Measurements from ENCODE around the gene MYH6.

The MYH6 gene

DNA sequence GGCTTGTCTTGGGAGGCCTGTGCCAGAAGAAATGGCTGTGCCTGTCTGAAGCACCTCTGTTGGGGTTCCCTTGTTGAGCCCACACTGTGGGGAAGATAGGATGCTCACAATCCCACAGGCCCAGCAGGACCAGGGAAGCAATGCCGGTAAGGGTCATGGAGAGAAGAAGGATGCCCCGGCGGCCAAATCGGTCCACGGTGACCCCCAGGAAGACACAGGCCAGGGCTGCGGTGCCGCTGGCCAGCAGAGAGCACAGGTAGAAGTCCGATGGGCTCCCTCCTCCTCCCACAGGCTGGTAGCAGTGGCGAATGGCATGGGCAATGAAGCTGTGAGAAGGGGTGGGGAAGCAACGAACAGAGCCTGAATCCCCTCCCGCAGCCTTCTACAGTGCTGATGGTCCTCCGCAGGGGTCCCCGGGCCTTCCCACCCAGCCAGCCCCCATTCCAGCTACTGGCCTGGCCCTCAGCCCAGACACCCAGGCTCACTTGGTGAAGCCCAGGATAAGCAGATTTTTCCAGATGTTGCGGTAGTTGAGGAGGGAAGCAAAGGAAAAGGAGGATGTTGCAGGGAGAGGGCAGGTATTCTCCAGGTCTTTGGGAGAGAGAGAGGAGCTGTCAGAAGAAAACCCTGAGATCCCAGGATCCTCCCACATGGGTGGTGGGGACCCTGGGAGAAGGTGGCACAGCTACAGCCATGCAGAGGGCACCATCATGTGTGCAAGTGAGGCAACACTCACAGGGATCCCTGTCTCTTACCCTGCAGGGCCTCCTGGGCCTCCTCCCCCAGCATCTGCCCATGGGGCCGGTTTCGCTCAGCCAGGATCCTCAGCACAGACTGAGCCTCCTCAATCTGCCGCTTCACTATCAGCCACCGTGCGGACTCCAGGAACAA is 60.4 kb downstream of the MYH6 start:
- H2AFZ ChIP-seq (ENCODE audit: insufficient read depth, low read length, poor library complexity) = no peak overlapping the region

DNA sequence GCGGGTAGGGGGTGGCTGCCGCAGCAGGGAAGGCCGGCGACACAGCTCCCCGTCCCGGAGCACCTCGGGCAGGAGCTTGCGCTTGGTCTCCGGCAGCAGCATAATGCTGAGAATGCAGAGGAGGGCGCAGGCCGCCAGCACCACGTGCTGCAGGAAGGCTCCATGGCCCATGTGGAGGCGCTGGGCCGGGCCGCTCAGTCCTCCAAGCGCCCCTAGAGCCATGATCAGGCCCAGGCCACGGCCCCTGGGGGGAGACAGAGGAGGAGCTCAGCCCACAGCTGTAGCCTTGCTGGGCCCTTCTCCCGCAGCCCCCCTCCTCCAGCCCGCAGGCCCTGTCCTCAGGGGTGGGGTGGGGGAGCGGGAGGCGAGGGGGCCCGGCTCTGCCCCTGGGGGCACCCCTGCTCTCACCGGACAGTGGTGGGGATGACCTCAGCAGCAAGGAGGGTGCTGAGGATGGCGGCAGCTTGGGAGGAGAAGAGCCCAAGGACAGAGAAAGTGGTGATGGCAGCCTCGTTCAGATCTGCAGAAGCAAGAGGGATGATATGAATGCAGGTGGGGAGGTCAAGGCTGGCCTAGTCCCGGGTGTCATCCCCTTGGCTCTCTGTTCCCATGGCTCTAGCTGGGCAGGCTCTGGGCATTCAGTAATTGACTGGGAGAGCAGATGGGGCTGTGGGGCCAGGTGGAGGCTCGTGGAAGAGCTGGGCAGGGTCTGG is 61.2 kb downstream of the MYH6 start:
- Histone ChIP-seq H3K14ac (ENCODE audit: low read length) (no peak overlapping the region), H3K79me2 (ENCODE audit: control insufficient read depth, insufficient read depth, low read length, poor library complexity) (no peaks in the 10 kb centered on the region), H2BK120ac (ENCODE audit: insufficient read depth, low read length, poor library complexity) (no peak overlapping the region), H3K23ac (ENCODE audit: low read length) (no peak overlapping the region), H3K36me3 (ENCODE audit: control insufficient read depth in 1 of 2, insufficient read depth in 2 of 2, low read length in 2 of 2) (peaks cover 10 to 12% of the 10 kb centered on the region in 2 experiments), H3K27ac (ENCODE audit: low read depth, low read length) (no peak overlapping the region), H3K4me2 (ENCODE audit: low read length) (no peak overlapping the region), H4K91ac (ENCODE audit: low read depth, low read length) (no peak overlapping the region), H3K9me3 (ENCODE audit: insufficient read depth, low read depth, low read length) (peaks cover 2% of the 10 kb centered on the region), H2BK5ac (ENCODE audit: low read depth, low read length, poor library complexity) (no peak overlapping the region), H3K18ac (ENCODE audit: low read length) (no peak overlapping the region), H4K8ac (ENCODE audit: low read depth, low read length) (no peak overlapping the region), H4K12ac (ENCODE audit: low read depth, low read length) (no peak overlapping the region), H3K9ac (ENCODE audit: low read length) (no peak overlapping the region), H2AK5ac (ENCODE audit: low read length) (no peak overlapping the region), H2AFZ (ENCODE audit: insufficient read depth, low read length, poor library complexity) (no peak overlapping the region), H3K27me3 (ENCODE audit: insufficient read depth, low read length) (peaks cover 2% of the 10 kb centered on the region), H3K79me1 (ENCODE audit: low read length) (no peaks in the 10 kb centered on the region), H3K4ac (ENCODE audit: low read depth, low read length) (no peak overlapping the region), H3K4me1 (ENCODE audit: control insufficient read depth in 1 of 2, insufficient read depth in 2 of 2, low read length in 2 of 2) (peaks cover 1% of the 10 kb centered on the region in 2 experiments), H2BK12ac (ENCODE audit: low read length) (no peak overlapping the region), H3K4me3 (ENCODE audit: low read depth, low read length) (no peak overlapping the region)
- DNase-seq = no peak
- WGBS (ENCODE audit: extremely low coverage, insufficient coverage, insufficient read length) = no CpG with 5 or more reads among the region's 27 CpGs

More for the DNA sequence above, 60.4 kb downstream of the MYH6 start:
- Histone ChIP-seq H2BK120ac (ENCODE audit: insufficient read depth, low read length, poor library complexity) (no peak overlapping the region), H3K79me1 (ENCODE audit: low read length) (peaks cover 5% of the 10 kb centered on the region), H3K4me2 (ENCODE audit: low read length) (no peak overlapping the region), H3K79me2 (ENCODE audit: control insufficient read depth, insufficient read depth, low read length, poor library complexity) (no peaks in the 10 kb centered on the region), H3K27ac (ENCODE audit: low read depth, low read length) (no peak overlapping the region), H4K91ac (ENCODE audit: low read depth, low read length) (no peak overlapping the region), H2BK5ac (ENCODE audit: low read depth, low read length, poor library complexity) (no peak overlapping the region), H2BK12ac (ENCODE audit: low read length) (no peak overlapping the region), H3K9me3 (ENCODE audit: insufficient read depth, low read depth, low read length) (peaks cover 2% of the 10 kb centered on the region), H3K36me3 (ENCODE audit: control insufficient read depth in 1 of 2, insufficient read depth in 2 of 2, low read length in 2 of 2) (peaks cover 10 to 12% of the 10 kb centered on the region in 2 experiments), H3K23ac (ENCODE audit: low read length) (no peak overlapping the region), H3K9ac (ENCODE audit: low read length) (no peak overlapping the region), H3K27me3 (ENCODE audit: insufficient read depth, low read length) (peaks cover 2% of the 10 kb centered on the region), H3K18ac (ENCODE audit: low read length) (no peak overlapping the region), H3K4me3 (ENCODE audit: low read depth, low read length) (no peak overlapping the region), H3K4ac (ENCODE audit: low read depth, low read length) (no peak overlapping the region), H3K4me1 (ENCODE audit: control insufficient read depth in 1 of 2, insufficient read depth in 2 of 2, low read length in 2 of 2) (peaks cover 3 to 6% of the 10 kb centered on the region in 2 experiments), H4K12ac (ENCODE audit: low read depth, low read length) (no peak overlapping the region), H4K8ac (ENCODE audit: low read depth, low read length) (no peak overlapping the region), H3K14ac (ENCODE audit: low read length) (no peak overlapping the region), H2AK5ac (ENCODE audit: low read length) (no peak overlapping the region)
- WGBS (ENCODE audit: extremely low coverage, insufficient coverage, insufficient read length) = no CpG with 5 or more reads among the region's 19 CpGs
- DNase-seq = no peak

DNA sequence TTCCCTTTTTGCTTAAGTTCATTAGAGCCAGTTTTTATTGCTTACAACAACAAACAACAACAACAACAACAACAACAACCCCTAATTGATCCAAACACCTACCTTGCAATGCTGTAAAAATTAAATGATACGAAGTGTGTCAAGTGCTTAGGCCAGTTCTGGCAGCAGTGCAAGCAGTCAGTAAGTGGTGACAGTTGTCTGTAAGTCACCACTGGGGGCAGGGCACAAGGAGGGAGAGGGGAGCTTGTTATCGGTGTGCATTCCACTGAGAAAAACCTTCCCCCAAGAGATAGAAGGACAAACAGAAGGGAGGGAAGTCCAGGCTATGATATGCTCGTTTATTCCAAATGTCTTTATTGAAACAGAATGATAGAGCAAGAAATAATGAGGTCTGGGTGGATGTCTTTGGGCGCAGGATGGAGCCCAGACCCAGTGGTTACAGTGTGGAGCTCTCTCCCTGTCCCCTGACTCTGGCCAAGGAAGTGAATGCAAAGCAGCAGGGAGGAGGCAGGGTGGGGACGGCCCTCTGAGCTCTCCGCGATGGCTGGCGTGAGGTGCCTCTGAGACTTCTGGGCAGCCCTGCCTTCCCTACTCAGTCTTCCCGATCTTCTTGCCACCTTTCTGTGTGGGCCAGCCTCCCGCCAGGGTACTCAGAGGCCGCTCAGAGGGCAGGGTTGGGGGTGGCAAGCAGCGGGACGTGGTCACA is 61.9 kb downstream of the MYH6 start:
- no peak overlapping the region for H3K4ac ChIP-seq (ENCODE audit: low read depth, low read length)
- WGBS (ENCODE audit: extremely low coverage, insufficient coverage, insufficient read length) = no CpG with 5 or more reads among the region's 13 CpGs
- no peak overlapping the region for H3K18ac ChIP-seq (ENCODE audit: low read length)
- H3K27me3 ChIP-seq (ENCODE audit: insufficient read depth, low read length) = peaks cover under 1% of the 10 kb centered on the region
- no peak overlapping the region for H2BK120ac ChIP-seq (ENCODE audit: insufficient read depth, low read length, poor library complexity)
- H2BK5ac ChIP-seq (ENCODE audit: low read depth, low read length, poor library complexity) = no peak overlapping the region
- H3K9me3 ChIP-seq (ENCODE audit: insufficient read depth, low read depth, low read length) = peaks cover 2% of the 10 kb centered on the region
- H2AK5ac ChIP-seq (ENCODE audit: low read length) = no peak overlapping the region
- H2AFZ ChIP-seq (ENCODE audit: insufficient read depth, low read length, poor library complexity) = no peak overlapping the region
- H3K9ac ChIP-seq (ENCODE audit: low read length) = no peak overlapping the region
- H4K12ac ChIP-seq (ENCODE audit: low read depth, low read length) = no peak overlapping the region
- H3K79me1 ChIP-seq (ENCODE audit: low read length) = no peaks in the 10 kb centered on the region
- no peaks in the 10 kb centered on the region for H3K79me2 ChIP-seq (ENCODE audit: control insufficient read depth, insufficient read depth, low read length, poor library complexity)
- DNase-seq = no peak
- no peak overlapping the region for H4K91ac ChIP-seq (ENCODE audit: low read depth, low read length)
- H3K4me3 ChIP-seq (ENCODE audit: low read depth, low read length) = no peak overlapping the region
- no peak overlapping the region for H2BK12ac ChIP-seq (ENCODE audit: low read length)
- no peaks in the 10 kb centered on the region for H3K4me1 ChIP-seq (ENCODE audit: control insufficient read depth in 1 of 2, insufficient read depth in 2 of 2, low read length in 2 of 2)
- peaks cover 10 to 12% of the 10 kb centered on the region in 2 experiments for H3K36me3 ChIP-seq (ENCODE audit: control insufficient read depth in 1 of 2, insufficient read depth in 2 of 2, low read length in 2 of 2)
- H3K4me2 ChIP-seq (ENCODE audit: low read length) = no peak overlapping the region
- no peak overlapping the region for H3K23ac ChIP-seq (ENCODE audit: low read length)
- no peak overlapping the region for H3K14ac ChIP-seq (ENCODE audit: low read length)
- H3K27ac ChIP-seq (ENCODE audit: low read depth, low read length) = no peak overlapping the region
- H4K8ac ChIP-seq (ENCODE audit: low read depth, low read length) = no peak overlapping the region

DNA sequence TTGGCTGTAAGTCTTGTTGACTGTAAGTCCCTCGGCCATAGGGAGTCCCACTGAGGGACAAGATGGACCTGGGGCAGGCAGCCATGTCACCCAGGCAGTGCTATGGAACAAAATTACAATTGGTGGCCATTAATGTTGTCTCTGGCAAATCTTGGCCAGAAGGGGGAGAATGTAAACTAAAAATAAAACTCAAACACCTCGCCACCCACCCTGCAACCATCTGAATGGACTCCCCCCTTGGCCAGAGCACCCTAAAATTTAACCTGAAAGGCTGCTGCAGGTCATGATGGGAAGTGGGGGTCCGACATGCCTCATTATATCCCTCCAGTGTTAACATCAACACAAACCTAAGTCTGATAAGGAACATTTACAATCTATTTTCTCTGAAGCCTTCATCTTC is 63.6 kb downstream of the MYH6 start:
- no peak overlapping the region for H3K18ac ChIP-seq (ENCODE audit: low read length)
- H2AFZ ChIP-seq (ENCODE audit: insufficient read depth, low read length, poor library complexity) = no peak overlapping the region
- no peak overlapping the region for H2BK12ac ChIP-seq (ENCODE audit: low read length)
- H3K79me2 ChIP-seq (ENCODE audit: control insufficient read depth, insufficient read depth, low read length, poor library complexity) = no peaks in the 10 kb centered on the region
- H3K4me1 ChIP-seq (ENCODE audit: control insufficient read depth in 1 of 2, insufficient read depth in 2 of 2, low read length in 2 of 2) = no peaks in the 10 kb centered on the region
- no peak overlapping the region for H3K4me2 ChIP-seq (ENCODE audit: low read length)
- H4K8ac ChIP-seq (ENCODE audit: low read depth, low read length) = no peak overlapping the region
- no peak overlapping the region for H3K4ac ChIP-seq (ENCODE audit: low read depth, low read length)
- H3K4me3 ChIP-seq (ENCODE audit: low read depth, low read length) = no peak overlapping the region
- no peak overlapping the region for H2BK120ac ChIP-seq (ENCODE audit: insufficient read depth, low read length, poor library complexity)
- peaks cover 2% of the 10 kb centered on the region for H3K9me3 ChIP-seq (ENCODE audit: insufficient read depth, low read depth, low read length)
- no peak overlapping the region for H3K27ac ChIP-seq (ENCODE audit: low read depth, low read length)
- H3K36me3 ChIP-seq (ENCODE audit: control insufficient read depth in 1 of 2, insufficient read depth in 2 of 2, low read length in 2 of 2) = peaks cover 10 to 12% of the 10 kb centered on the region in 2 experiments
- H2BK5ac ChIP-seq (ENCODE audit: low read depth, low read length, poor library complexity) = no peak overlapping the region
- H3K14ac ChIP-seq (ENCODE audit: low read length) = no peak overlapping the region
- no CpG with 5 or more reads among the region's 3 CpGs for WGBS (ENCODE audit: extremely low coverage, insufficient coverage, insufficient read length)
- DNase-seq = no peak
- H3K27me3 ChIP-seq (ENCODE audit: insufficient read depth, low read length) = no peaks in the 10 kb centered on the region
- H3K23ac ChIP-seq (ENCODE audit: low read length) = no peak overlapping the region
- no peak overlapping the region for H2AK5ac ChIP-seq (ENCODE audit: low read length)
- no peak overlapping the region for H4K12ac ChIP-seq (ENCODE audit: low read depth, low read length)
- no peak overlapping the region for H4K91ac ChIP-seq (ENCODE audit: low read depth, low read length)
- no peaks in the 10 kb centered on the region for H3K79me1 ChIP-seq (ENCODE audit: low read length)
- no peak overlapping the region for H3K9ac ChIP-seq (ENCODE audit: low read length)

All from trophoblast cell (in vitro differentiated cells and primary cell).